Measurements from ENCODE around the gene COL5A2. TPM values are rescaled to one million over a fixed set of nuclear protein-coding genes. Genes with fewer than 3 reads are reported as not detected.

The COL5A2 gene
- total RNA-seq, result 1 to 10 TPM; 2.6 to 2.7 TPM

- Mint-ChIP-seq H3K27me3 (ENCODE audit: low read depth) (peaks cover 20% of the 10 kb centered on the region), H3K4me3 (no peak within 1 kb of the TSS), H3K4me1 (ENCODE audit: low read depth) (peaks cover 8% of the 10 kb centered on the region), H3K9me3 (ENCODE audit: insufficient read depth) (no peaks in the 10 kb centered on the region), H3K36me3 (ENCODE audit: low read depth) (no peaks in the 10 kb centered on the region), H3K27ac (no peak within 1 kb of the TSS)
- ATAC-seq (no peak), DNase-seq (peak; percentile 23)
- CTCF ChIA-PET, result interaction anchor here (1.0 to 1.4 kb wide), 2 partner anchors 37 to 125 kb away, joined by 3 to 5 read pairs; no protein-coding TSS in a partner anchor
- POLR2A ChIA-PET, result no interaction called here
Observed at GRCh38 chr2:189179570-189179950, at the start of gene COL5A2. Gene COL5A2, minus strand, starts transcription at chr2:189179761. Its CDS starts 157 bp downstream, at chr2:189179604.

GRCh38 chr2:189226017-189226416, 46.5 kb upstream of the COL5A2 start:
- no peaks in the 10 kb centered on the region for H3K36me3 Mint-ChIP-seq (ENCODE audit: low read depth)
- CTCF ChIA-PET, result no interaction called here
- POLR2A ChIA-PET, result no interaction called here
- H3K4me3 Mint-ChIP-seq, result no peak overlapping the region
- no peaks in the 10 kb centered on the region for H3K9me3 Mint-ChIP-seq (ENCODE audit: insufficient read depth)
- no peak for ATAC-seq
- no peak overlapping the region for H3K27ac Mint-ChIP-seq
- H3K4me1 Mint-ChIP-seq (ENCODE audit: low read depth), result no peaks in the 10 kb centered on the region
- no peak for DNase-seq
- no peaks in the 10 kb centered on the region for H3K27me3 Mint-ChIP-seq (ENCODE audit: low read depth)

- no peaks in the 10 kb centered on the region for H3K4me1 Mint-ChIP-seq (ENCODE audit: low read depth)
- CTCF ChIA-PET, result no interaction called here
- ATAC-seq (no peak), DNase-seq (no peak)
- H3K36me3 Mint-ChIP-seq (ENCODE audit: low read depth), result no peaks in the 10 kb centered on the region
- H3K4me3 Mint-ChIP-seq, result no peak overlapping the region
- H3K9me3 Mint-ChIP-seq (ENCODE audit: insufficient read depth), result no peaks in the 10 kb centered on the region
- POLR2A ChIA-PET, result no interaction called here
- no peaks in the 10 kb centered on the region for H3K27me3 Mint-ChIP-seq (ENCODE audit: low read depth)
- no peak overlapping the region for H3K27ac Mint-ChIP-seq
Observed at GRCh38 chr2:189225032-189225431, 45.5 kb upstream of the COL5A2 start.

- ATAC-seq (no peak), DNase-seq (no peak)
- Mint-ChIP-seq H3K4me1 (ENCODE audit: low read depth) (no peaks in the 10 kb centered on the region), H3K27ac (no peak overlapping the region), H3K27me3 (ENCODE audit: low read depth) (no peaks in the 10 kb centered on the region), H3K4me3 (no peak overlapping the region), H3K36me3 (ENCODE audit: low read depth) (no peaks in the 10 kb centered on the region), H3K9me3 (ENCODE audit: insufficient read depth) (no peaks in the 10 kb centered on the region)
- CTCF ChIA-PET, result interaction anchor here (1.4 to 1.6 kb wide), 2 partner anchors 65 to 80 kb away, joined by 3 to 5 read pairs; no protein-coding TSS in a partner anchor
- POLR2A ChIA-PET, result no interaction called here
Observed at GRCh38 chr2:189222468-189223105, 43.0 kb upstream of the COL5A2 start.

GRCh38 chr2:189221811-189222467, 42.4 kb upstream of the COL5A2 start:
- ATAC-seq (no peak), DNase-seq (no peak)
- no peak overlapping the region for H3K4me3 Mint-ChIP-seq
- H3K4me1 Mint-ChIP-seq (ENCODE audit: low read depth), result no peaks in the 10 kb centered on the region
- no peaks in the 10 kb centered on the region for H3K27me3 Mint-ChIP-seq (ENCODE audit: low read depth)
- ChIA-PET CTCF (interaction anchor here (1.4 kb wide), 1 partner anchor 79 kb away, joined by 5 read pairs; no protein-coding TSS in a partner anchor), POLR2A (no interaction called here)
- H3K9me3 Mint-ChIP-seq (ENCODE audit: insufficient read depth), result no peaks in the 10 kb centered on the region
- H3K36me3 Mint-ChIP-seq (ENCODE audit: low read depth), result no peaks in the 10 kb centered on the region
- no peak overlapping the region for H3K27ac Mint-ChIP-seq

GRCh38 chr2:189218236-189218635, 38.7 kb upstream of the COL5A2 start:
- CTCF ChIA-PET, result no interaction called here
- POLR2A ChIA-PET, result no interaction called here
- ATAC-seq (no peak), DNase-seq (no peak)
- Mint-ChIP-seq H3K36me3 (ENCODE audit: low read depth) (no peaks in the 10 kb centered on the region), H3K27ac (no peak overlapping the region), H3K4me1 (ENCODE audit: low read depth) (no peaks in the 10 kb centered on the region), H3K9me3 (ENCODE audit: insufficient read depth) (no peaks in the 10 kb centered on the region), H3K27me3 (ENCODE audit: low read depth) (no peaks in the 10 kb centered on the region), H3K4me3 (no peak overlapping the region)

- ChIA-PET POLR2A (no interaction called here), CTCF (no interaction called here)
- Mint-ChIP-seq H3K27ac (no peak overlapping the region), H3K36me3 (ENCODE audit: low read depth) (no peaks in the 10 kb centered on the region), H3K27me3 (ENCODE audit: low read depth) (no peaks in the 10 kb centered on the region), H3K4me3 (no peak overlapping the region), H3K9me3 (ENCODE audit: insufficient read depth) (no peaks in the 10 kb centered on the region), H3K4me1 (ENCODE audit: low read depth) (no peaks in the 10 kb centered on the region)
- DNase-seq, result no peak
- no peak for ATAC-seq
Observed at GRCh38 chr2:189217541-189217940, 38.0 kb upstream of the COL5A2 start.

- ChIA-PET POLR2A (no interaction called here), CTCF (no interaction called here)
- ATAC-seq (no peak), DNase-seq (no peak)
- no peak overlapping the region for H3K27ac Mint-ChIP-seq
- no peaks in the 10 kb centered on the region for H3K4me1 Mint-ChIP-seq (ENCODE audit: low read depth)
- no peaks in the 10 kb centered on the region for H3K36me3 Mint-ChIP-seq (ENCODE audit: low read depth)
- H3K27me3 Mint-ChIP-seq (ENCODE audit: low read depth), result no peaks in the 10 kb centered on the region
- no peaks in the 10 kb centered on the region for H3K9me3 Mint-ChIP-seq (ENCODE audit: insufficient read depth)
- no peak overlapping the region for H3K4me3 Mint-ChIP-seq
Observed at GRCh38 chr2:189217051-189217450, 37.5 kb upstream of the COL5A2 start.

GRCh38 chr2:189214484-189214883, 34.9 kb upstream of the COL5A2 start:
- ChIA-PET CTCF (no interaction called here), POLR2A (no interaction called here)
- no peak overlapping the region for H3K27ac Mint-ChIP-seq
- DNase-seq (no peak), ATAC-seq (no peak)
- H3K4me3 Mint-ChIP-seq, result no peak overlapping the region
- H3K4me1 Mint-ChIP-seq (ENCODE audit: low read depth), result peaks cover 4% of the 10 kb centered on the region
- no peaks in the 10 kb centered on the region for H3K36me3 Mint-ChIP-seq (ENCODE audit: low read depth)
- no peaks in the 10 kb centered on the region for H3K27me3 Mint-ChIP-seq (ENCODE audit: low read depth)
- no peaks in the 10 kb centered on the region for H3K9me3 Mint-ChIP-seq (ENCODE audit: insufficient read depth)

GRCh38 chr2:189213250-189213649, 33.7 kb upstream of the COL5A2 start:
- ATAC-seq (no peak), DNase-seq (no peak)
- Mint-ChIP-seq H3K27ac (no peak overlapping the region), H3K27me3 (ENCODE audit: low read depth) (no peaks in the 10 kb centered on the region), H3K4me3 (no peak overlapping the region), H3K4me1 (ENCODE audit: low read depth) (peaks cover 5% of the 10 kb centered on the region), H3K36me3 (ENCODE audit: low read depth) (no peaks in the 10 kb centered on the region), H3K9me3 (ENCODE audit: insufficient read depth) (no peaks in the 10 kb centered on the region)
- ChIA-PET CTCF (no interaction called here), POLR2A (no interaction called here)

- Mint-ChIP-seq H3K36me3 (ENCODE audit: low read depth) (no peaks in the 10 kb centered on the region), H3K4me1 (ENCODE audit: low read depth) (peaks cover 5% of the 10 kb centered on the region), H3K27ac (no peak overlapping the region), H3K9me3 (ENCODE audit: insufficient read depth) (no peaks in the 10 kb centered on the region), H3K27me3 (ENCODE audit: low read depth) (no peaks in the 10 kb centered on the region), H3K4me3 (no peak overlapping the region)
- ATAC-seq, result no peak
- no peak for DNase-seq
- ChIA-PET POLR2A (no interaction called here), CTCF (no interaction called here)
Observed at GRCh38 chr2:189210250-189211087, 30.9 kb upstream of the COL5A2 start.

- Mint-ChIP-seq H3K27me3 (ENCODE audit: low read depth) (no peaks in the 10 kb centered on the region), H3K4me3 (no peak overlapping the region), H3K9me3 (ENCODE audit: insufficient read depth) (no peaks in the 10 kb centered on the region), H3K27ac (no peak overlapping the region), H3K4me1 (ENCODE audit: low read depth) (peaks cover 9% of the 10 kb centered on the region), H3K36me3 (ENCODE audit: low read depth) (no peaks in the 10 kb centered on the region)
- ChIA-PET CTCF (no interaction called here), POLR2A (no interaction called here)
- ATAC-seq (no peak), DNase-seq (no peak)
Observed at GRCh38 chr2:189208254-189208653, 28.7 kb upstream of the COL5A2 start.

All from activated CD8-positive, alpha-beta T cell treated with anti-CD3 and anti-CD28 coated beads, Interleukin-2, amount 10 ng/mL, durations not matched to agents 7 days and 5 days (primary cell).